HepG2 (cell line): ENCODE measurements around the gene PSD4. TPM values are rescaled to one million over a fixed set of nuclear protein-coding genes. Genes with fewer than 3 reads are reported as not detected.

Experiments used
- CEBPZ ChIP-seq: IDR thresholded peaks from 2 replicates; pipeline ENCODE4 v1.6.1; 2012; ENCODE audit warnings: low read length, improper control_type of control experiment
- CENPBD1 ChIP-seq: sonication (generic); formaldehyde crosslinking; IDR thresholded peaks from 2 replicates; pipeline ENCODE4 v1.8.0; 2022; ENCODE audit warnings: missing genetic modification reagents, low read depth, mild to moderate bottlenecking, borderline replicate concordance
- CREB1 ChIP-seq, 2 experiments: fragments of 450-650 bp in 1 of 2; IDR thresholded peaks; 2 replicates each; pipeline ENCODE4 v1.6.1; 2016 to 2017; ENCODE audit warnings: control low read depth in 1 of 2, mild to moderate bottlenecking in 1 of 2, missing compliant biosample characterization in 1 of 2, missing genetic modification characterization in 1 of 2
- CREBL2 ChIP-seq: sonication (generic); formaldehyde crosslinking; IDR thresholded peaks from 2 replicates; pipeline ENCODE4 v1.8.1; 2023; ENCODE audit warnings: missing genetic modification reagents, mild to moderate bottlenecking, borderline replicate concordance
- FOXO1 ChIP-seq: sonication (generic); formaldehyde crosslinking; IDR thresholded peaks from 2 replicates; pipeline ENCODE4 v1.4.0; 2020; ENCODE audit warnings: missing genetic modification reagents
- IRF1 ChIP-seq: sonication (generic); formaldehyde crosslinking; IDR thresholded peaks from 2 replicates; pipeline ENCODE4 v1.4.0; 2020; ENCODE audit warnings: low read depth, mild to moderate bottlenecking, missing genetic modification reagents
- KAT7 ChIP-seq: IDR thresholded peaks from 2 replicates; pipeline ENCODE4 v1.6.1; 2018; ENCODE audit warnings: borderline replicate concordance, missing compliant biosample characterization
- MBD4 ChIP-seq: IDR thresholded peaks from 2 replicates; pipeline ENCODE4 v1.6.1; 2012; ENCODE audit warnings: low read length, inconsistent platforms, borderline replicate concordance
- MTA3 ChIP-seq: sonication (generic); formaldehyde crosslinking; IDR thresholded peaks from 2 replicates; pipeline ENCODE4 v1.4.0; 2020; ENCODE audit warnings: missing genetic modification reagents
- NFIC ChIP-seq: IDR thresholded peaks from 2 replicates; pipeline ENCODE4 v1.6.1; 2012; ENCODE audit warnings: mild to moderate bottlenecking, low read length, inconsistent platforms
- NR3C1 ChIP-seq: sonication (generic); formaldehyde crosslinking; IDR thresholded peaks from 2 replicates; pipeline ENCODE4 v1.4.0; 2020; ENCODE audit warnings: missing genetic modification reagents
- TSC22D2 ChIP-seq: sonication (generic); formaldehyde crosslinking; IDR thresholded peaks from 2 replicates; pipeline ENCODE4 v1.5.1; 2020; ENCODE audit warnings: missing genetic modification reagents, mild to moderate bottlenecking, borderline replicate concordance
- ZBTB43 ChIP-seq: sonication (generic); formaldehyde crosslinking; conservative IDR thresholded peaks from 2 replicates; pipeline ENCODE4 v1.4.0; 2020; ENCODE audit warnings: missing genetic modification reagents
- ZNF207 ChIP-seq: fragments of 450-650 bp; IDR thresholded peaks from 2 replicates; pipeline ENCODE4 v1.6.1; 2016; ENCODE audit warnings: antibody characterized with exemption, borderline replicate concordance
- ZNF615 ChIP-seq: sonication (generic); formaldehyde crosslinking; IDR thresholded peaks from 2 replicates; pipeline ENCODE4 v1.5.0; 2020; ENCODE audit warnings: mild to moderate bottlenecking, missing genetic modification reagents, borderline replicate concordance
- ZNF749 ChIP-seq: sonication (generic); formaldehyde crosslinking; IDR thresholded peaks from 2 replicates; pipeline ENCODE4 v1.8.0; 2022; ENCODE audit warnings: mild to moderate bottlenecking, missing genetic modification reagents, moderate library complexity, borderline replicate concordance
- ZSCAN31 ChIP-seq: sonication (generic); formaldehyde crosslinking; IDR thresholded peaks from 2 replicates; pipeline ENCODE4 v1.5.0; 2020; ENCODE audit warnings: low read depth, mild to moderate bottlenecking, missing genetic modification reagents
- polyA plus RNA-seq, 8 experiments: library from polyadenylated mRNA; depleted of rRNA in 3 of 8; stranded (reverse) in 7 of 8; unstranded in 1 of 8; fragments of >200 nt; fragmentation: Illumina TruSeq in 4 of 8; extraction: Trizol in 4 of 8; gene quantifications; 2 replicates each; pipeline versions ENCODE4 v1.2.1 to v1.2.3, GENCODE V29; 2011 to 2016; ENCODE audit warnings: low read depth in 4 of 8, missing spikeins in 1 of 8, mixed read lengths in 1 of 8; ENCODE audit not compliant: insufficient read depth in 1 of 8
- total RNA-seq, 5 experiments: library from RNA; depleted of rRNA; stranded (reverse); fragments of >200 nt; fragmentation: Illumina TruSeq; extraction: Trizol; gene quantifications; 2 replicates each; pipeline ENCODE4 v1.2.3, GENCODE V29; 2016; ENCODE audit warnings: low read depth in 1 of 5

Gene PSD4
- total and polyA plus RNA-seq, 2 of the 13 experiments (the other 11 are each of a cell fraction or from before 2014, with no cell fraction given): 5.8 to 9.4 TPM

- no peak for TF ChIP-seq TSC22D2
- TF ChIP-seq ZNF615 (CRISPR knock-in tag): no peak
- no peak for TF ChIP-seq NR3C1
- TF ChIP-seq CREBL2 (CRISPR knock-in tag): no peak
- no peak for TF ChIP-seq CEBPZ
- TF ChIP-seq ZNF749 (CRISPR knock-in tag): no peak
- no peak for TF ChIP-seq ZSCAN31 (CRISPR knock-in tag)
- no peak for TF ChIP-seq IRF1 (CRISPR knock-in tag)
- no peak for TF ChIP-seq CENPBD1 (CRISPR knock-in tag)
- no peak for TF ChIP-seq CREB1 (IDR thresholded peaks at IDR 0.05)
- TF ChIP-seq CREB1 (CRISPR knock-in tag; IDR thresholded peaks at IDR 0.05): no peak
- no peak for TF ChIP-seq MTA3 (CRISPR knock-in tag)
- TF ChIP-seq KAT7 (CRISPR knock-in tag): 0 out of 2 replicates have a peak, but pooled peaks have one; percentile 40
- TF ChIP-seq ZBTB43 (CRISPR knock-in tag): no peak
- TF ChIP-seq NFIC: no peak
- TF ChIP-seq ZNF207: no peak
- no peak for TF ChIP-seq FOXO1 (CRISPR knock-in tag)
- TF ChIP-seq MBD4: no peak
These were observed at the start of gene PSD4 (continued) for GRCh38 chr2:113173542-113174375.
